ENCODE data around the gene MAEL. TPM values are rescaled to one million over a fixed set of nuclear protein-coding genes. Genes with fewer than 3 reads are reported as not detected.
A peak's percentile ranks its signal among the peaks of the same experiment; 100 is the strongest.
"Not testable (repeated sequence)": the region's sequence is repeated elsewhere in the genome, so short reads cannot be mapped to it uniquely, and the experiment has no call there.

The MAEL gene
- total RNA-seq, 1 donor from 2014 or later = not detected

DNA sequence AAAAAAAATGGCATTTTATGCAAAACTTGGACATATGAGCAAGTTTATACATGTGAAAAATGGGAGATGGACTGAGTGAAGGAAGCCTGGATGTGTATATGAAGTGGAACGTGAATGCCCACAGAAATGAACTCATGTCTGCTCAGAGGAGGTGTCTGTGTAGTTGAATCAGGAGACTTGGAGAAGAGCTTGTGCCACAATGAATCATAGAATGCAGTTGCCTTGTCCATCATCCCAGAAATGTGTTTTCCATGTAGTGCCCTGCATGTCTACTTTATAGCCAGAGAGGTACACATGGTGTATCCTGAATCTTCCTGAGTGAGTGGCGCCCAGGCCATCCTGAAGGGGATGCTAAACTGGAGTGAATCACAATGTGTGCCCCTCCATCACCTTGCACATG, 11.1 kb upstream of the MAEL start:
- no peak for DNase-seq (ENCODE audit: low read depth in 2 of 2)

- no peak for DNase-seq (ENCODE audit: low read depth in 2 of 2)
These were observed 10.3 kb upstream of the MAEL start for GRCh38 chr1:166978821-166979220.

GRCh38 chr1:166980383-166980782, 8.7 kb upstream of the MAEL start:
- DNase-seq (ENCODE audit: low read depth in 2 of 2) = no peak

DNA sequence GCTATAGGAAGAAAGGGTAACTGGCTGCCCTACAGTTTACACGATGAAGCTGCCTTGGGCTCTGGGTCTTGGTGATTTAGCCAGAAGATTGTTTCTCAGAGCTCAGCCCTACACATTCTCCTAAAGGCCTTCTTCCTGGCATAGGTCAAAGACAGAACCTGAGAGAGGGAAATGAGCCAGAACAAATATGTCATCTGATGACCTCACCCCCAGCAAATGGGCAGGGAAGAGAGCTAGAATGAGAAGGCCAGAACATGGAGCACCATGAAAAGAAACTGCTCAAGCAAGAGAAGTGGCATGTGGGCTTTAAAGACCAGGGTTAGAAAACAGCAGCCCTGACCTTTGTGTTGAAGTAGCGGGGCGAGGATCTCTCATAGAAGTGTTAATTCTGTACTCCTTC, 8.3 kb upstream of the MAEL start:
- DNase-seq (ENCODE audit: low read depth in 2 of 2) = no peak

- no peak for DNase-seq (ENCODE audit: low read depth in 2 of 2)
These were observed 7.5 kb upstream of the MAEL start for GRCh38 chr1:166981589-166981988.

GRCh38 chr1:166999075-166999474, 10.0 kb downstream of the MAEL start:
- DNase-seq (ENCODE audit: low read depth in 2 of 2) = no peak

- no peak for DNase-seq (ENCODE audit: low read depth in 2 of 2)
These were observed 10.5 kb downstream of the MAEL start for GRCh38 chr1:166999500-167000055.

DNA sequence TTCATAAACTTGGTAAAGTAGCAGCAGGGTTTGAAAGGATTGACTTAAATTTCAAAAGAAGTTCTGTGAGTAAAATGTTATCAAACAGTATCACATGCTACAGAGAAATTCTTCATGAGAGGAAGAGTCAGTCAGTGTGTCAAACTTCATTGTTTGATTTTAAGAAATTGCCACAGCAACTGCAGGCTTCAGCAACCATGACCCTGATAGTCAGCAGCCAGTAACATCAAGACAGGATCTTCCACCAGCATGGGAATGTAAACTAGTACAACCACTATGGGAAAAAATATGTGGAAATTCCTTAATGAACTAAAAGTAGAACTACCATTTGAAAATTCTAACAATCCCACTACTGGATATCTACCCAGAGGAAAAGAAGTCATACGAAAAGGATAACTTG, 11.5 kb downstream of the MAEL start:
- DNase-seq (ENCODE audit: low read depth in 2 of 2) = no peak

DNA sequence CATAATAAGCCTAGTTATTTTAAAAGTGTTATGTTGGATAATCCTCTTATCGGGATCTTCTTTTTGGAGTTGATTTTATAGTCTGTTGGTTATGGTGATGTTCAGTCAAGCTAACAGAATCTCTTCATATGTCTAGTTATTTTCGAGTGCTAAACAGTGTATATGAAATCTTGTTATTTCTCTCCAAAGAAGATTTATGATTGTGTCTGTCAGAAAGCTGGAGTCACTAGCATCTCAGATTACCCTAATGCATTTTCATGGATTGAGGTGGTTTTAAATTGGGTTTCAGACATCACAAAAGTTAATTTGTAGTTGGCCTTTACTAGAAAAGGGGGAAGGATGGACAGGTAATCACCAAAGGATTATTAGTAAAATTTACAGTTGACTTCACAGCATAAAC, 13.3 kb downstream of the MAEL start:
- no peak for DNase-seq (ENCODE audit: low read depth in 2 of 2)

- no peak for DNase-seq (ENCODE audit: low read depth in 2 of 2)
These were observed 14.6 kb downstream of the MAEL start for GRCh38 chr1:167003711-167004110.

GRCh38 chr1:167011560-167012191, 22.6 kb downstream of the MAEL start:
- DNase-seq (ENCODE audit: low read depth in 2 of 2) = no peak

- no peak for DNase-seq (ENCODE audit: low read depth in 2 of 2)
These were observed 23.5 kb downstream of the MAEL start for GRCh38 chr1:167012570-167012969.

DNA sequence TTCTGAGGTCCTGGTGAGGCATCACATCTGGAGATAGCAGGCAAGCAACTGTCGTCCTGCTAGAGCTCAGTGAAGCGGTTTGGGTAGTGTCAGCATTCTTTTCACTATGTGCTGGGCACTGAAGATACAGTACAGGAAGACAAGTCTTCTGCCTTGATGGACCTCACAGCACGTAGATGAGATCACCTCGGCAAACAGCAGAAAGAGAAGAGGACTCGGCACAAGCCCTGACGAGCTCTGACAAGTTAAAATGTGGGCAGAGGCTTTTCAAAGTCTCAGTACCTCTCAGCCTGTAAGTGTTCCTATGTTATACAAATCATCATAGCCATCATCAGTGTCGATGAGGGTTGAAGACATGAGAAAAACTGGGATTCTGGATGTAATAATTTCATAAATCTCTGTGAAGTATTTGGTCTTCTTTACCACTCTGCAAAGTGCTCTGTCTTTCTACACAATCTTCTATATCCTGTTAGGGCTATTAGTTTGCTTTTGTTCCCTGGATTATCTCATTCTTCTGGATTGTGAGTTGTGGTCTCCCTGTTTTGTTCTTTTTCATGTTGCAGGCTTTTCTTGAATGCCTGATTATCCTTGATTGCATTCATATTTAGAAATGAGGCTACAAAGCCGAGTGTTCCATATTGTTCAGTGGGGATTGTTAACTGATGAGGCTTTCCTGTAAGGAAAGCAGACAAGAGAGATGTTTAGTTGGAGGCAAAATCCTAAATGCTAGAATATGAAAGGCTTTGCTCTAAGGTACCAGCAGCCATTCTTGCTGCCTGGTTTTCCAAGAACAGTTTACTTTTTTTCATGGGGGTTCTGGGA, 24.2 kb downstream of the MAEL start:
- no peak for DNase-seq (ENCODE audit: low read depth in 2 of 2)

GRCh38 chr1:167016100-167016750, 27.1 kb downstream of the MAEL start:
- no peak for DNase-seq (ENCODE audit: low read depth in 2 of 2)

GRCh38 chr1:167022384-167022783, 33.3 kb downstream of the MAEL start:
- DNase-seq (ENCODE audit: low read depth in 2 of 2) = no peak

GRCh38 chr1:167029553-167029952, 40.5 kb downstream of the MAEL start:
- not testable (repeated sequence) for DNase-seq (ENCODE audit: low read depth in 2 of 2)

DNA sequence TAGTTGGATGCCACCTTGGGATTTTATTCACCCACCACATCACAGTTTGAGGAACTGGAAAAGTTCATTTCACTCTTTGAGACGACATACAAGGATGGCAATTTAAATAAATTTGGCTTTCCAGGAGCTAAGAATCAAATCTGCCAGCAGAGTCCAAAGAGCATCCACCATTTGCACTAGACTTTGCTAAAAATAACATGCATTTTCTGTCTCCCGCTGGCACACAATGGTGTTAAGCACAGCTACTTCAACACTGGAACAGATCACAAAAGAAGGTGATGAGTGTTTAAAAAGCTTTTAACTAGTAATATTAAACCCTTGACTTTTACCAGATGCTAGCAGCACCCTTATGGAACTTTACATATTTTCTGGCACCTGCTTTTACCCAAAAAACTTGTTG, 44.6 kb downstream of the MAEL start:
- DNase-seq (ENCODE audit: low read depth in 2 of 2) = no peak

DNA sequence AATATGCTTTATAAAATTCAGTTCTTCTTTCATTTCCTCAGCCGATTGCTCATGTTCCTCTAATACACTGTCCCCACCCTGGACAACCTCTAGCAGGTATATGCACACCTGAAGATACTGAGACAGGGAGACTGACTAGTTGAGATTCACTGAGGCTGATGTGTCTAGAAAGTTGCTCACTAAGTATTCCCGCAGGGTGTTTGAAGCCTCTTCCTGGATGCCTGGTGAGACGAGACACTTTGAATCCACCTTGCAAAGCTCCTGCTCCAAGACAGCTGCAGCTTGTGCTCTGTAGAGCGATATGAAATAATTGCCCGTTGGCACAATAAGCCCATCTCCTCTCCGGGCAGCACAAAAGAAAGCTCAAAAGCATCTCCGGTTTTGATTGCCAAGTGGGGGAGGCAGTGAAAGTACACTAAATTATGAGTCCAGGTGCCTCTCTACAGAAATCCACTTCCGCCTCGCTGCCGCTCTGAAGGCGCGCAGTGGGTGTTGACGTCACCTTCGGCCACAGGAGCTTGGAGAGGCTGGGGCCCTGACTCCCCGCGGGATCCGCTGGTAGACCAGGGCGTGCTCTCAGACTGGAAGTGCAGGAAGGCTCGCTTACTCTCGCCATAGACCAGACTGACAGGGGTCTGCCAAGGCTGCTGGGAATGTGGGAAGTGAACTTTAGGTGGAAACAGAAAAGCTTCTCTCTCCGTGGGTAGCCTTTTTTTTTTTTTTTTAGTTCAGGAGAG, 54.8 kb downstream of the MAEL start:
- peak in 1 of 2 donors; percentile 6 for DNase-seq (ENCODE audit: low read depth in 2 of 2)

DNA sequence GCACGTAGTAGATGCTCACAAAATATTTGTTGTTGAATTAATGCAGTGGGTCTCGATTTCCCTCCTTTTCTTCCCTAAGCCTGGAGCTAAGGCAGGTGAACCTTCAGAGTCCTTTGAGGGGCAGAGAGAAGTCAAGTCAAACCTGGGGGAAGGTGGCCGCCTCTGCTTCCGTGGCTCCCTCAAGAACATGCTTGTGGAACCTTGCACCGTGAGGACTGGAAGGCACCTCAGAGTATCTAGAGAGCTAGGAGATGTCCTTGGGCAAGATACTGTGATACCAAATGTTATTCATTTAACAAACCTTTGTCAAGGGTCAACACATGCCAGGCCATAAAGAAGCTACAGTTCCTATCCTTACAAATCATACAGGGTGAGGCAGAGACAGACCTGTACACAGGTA, 62.8 kb downstream of the MAEL start:
- no peak for DNase-seq (ENCODE audit: low read depth in 2 of 2)

DNA sequence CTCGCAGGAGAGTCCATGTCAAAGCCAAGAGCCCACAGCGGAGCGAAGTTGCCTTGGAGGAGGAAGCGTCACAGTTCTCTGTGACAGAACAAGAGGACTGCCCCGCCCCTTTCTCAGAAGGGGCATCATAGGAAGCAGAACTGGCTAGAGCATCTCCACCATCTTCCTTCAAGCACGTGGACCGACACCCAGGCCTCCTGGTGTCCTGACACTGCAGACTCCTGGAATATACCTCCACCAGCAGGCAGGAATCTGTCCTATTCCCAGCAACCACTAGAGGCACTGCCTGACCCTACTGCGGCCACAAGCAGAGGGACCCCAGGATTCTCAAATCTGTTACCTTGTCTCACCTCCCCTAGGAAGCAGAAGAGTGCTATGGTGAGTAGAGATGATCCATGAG, 63.3 kb downstream of the MAEL start:
- DNase-seq (ENCODE audit: low read depth in 2 of 2) = peak in 1 of 2 donors; percentile 15

DNA sequence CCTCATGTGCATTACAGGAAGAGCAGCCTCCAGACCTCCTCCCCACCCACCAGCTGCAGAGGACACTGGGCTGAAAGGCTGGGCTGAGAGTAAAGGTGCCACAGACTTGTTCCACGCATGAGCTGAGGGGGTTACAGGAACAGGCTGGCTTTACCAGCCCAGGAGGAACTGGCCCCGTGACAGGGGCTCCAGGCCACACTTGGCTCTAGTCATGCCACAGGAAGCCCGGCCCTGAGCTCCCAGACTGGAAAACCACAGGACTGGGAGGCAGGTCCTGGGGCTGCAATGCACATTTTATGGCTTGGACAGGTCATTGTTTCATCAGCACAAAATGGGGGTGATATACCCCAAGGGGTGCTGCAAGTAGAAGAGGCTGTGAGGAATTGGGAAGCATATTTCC, 65.5 kb downstream of the MAEL start:
- DNase-seq (ENCODE audit: low read depth in 2 of 2) = no peak
